HepG2 (cell line): Measurements from ENCODE around the gene PDPK1. TPM values are rescaled to one million over a fixed set of nuclear protein-coding genes. Genes with fewer than 3 reads are reported as not detected.

Source experiments
- EEA1 ChIP-seq: sonication (generic); formaldehyde crosslinking; IDR thresholded peaks from 2 replicates; pipeline ENCODE4 v1.5.1; 2020; ENCODE audit warnings: mild to moderate bottlenecking, missing genetic modification reagents, borderline replicate concordance
- EHMT2 ChIP-seq: fragments of 200-600 bp; sonication (generic); IDR thresholded peaks from 2 replicates; pipeline ENCODE4 v1.7.0; 2017; ENCODE audit warnings: antibody characterized with exemption, low read depth, low read length, borderline replicate concordance
- FOXK1 ChIP-seq: sonication (generic); formaldehyde crosslinking; IDR thresholded peaks from 2 replicates; pipeline ENCODE4 v1.4.0; 2020; ENCODE audit warnings: low read depth, missing genetic modification reagents, borderline replicate concordance
- GABPB1 ChIP-seq: IDR thresholded peaks from 2 replicates; pipeline ENCODE4 v1.6.1; 2016; ENCODE audit warnings: mild to moderate bottlenecking, missing genetic modification reagents, moderate library complexity, missing compliant biosample characterization
- HNF4G ChIP-seq, 2 experiments: sonication (generic) in 1 of 2; formaldehyde crosslinking in 1 of 2; IDR thresholded peaks; 2 replicates each; pipeline versions ENCODE4 v1.4.0 to v1.6.1; 2011 to 2020; ENCODE audit warnings: borderline replicate concordance in 2 of 2, low read depth in 2 of 2, mild to moderate bottlenecking in 2 of 2, low read length in 1 of 2, missing genetic modification reagents in 1 of 2, moderate library complexity in 1 of 2
- HNRNPUL1 ChIP-seq: fragments of 200-400 bp; formaldehyde crosslinking; IDR thresholded peaks from 2 replicates; pipeline ENCODE4 v1.6.1; 2017; ENCODE audit warnings: low read depth, mild to moderate bottlenecking, low read length, moderate library complexity
- JUND ChIP-seq: sonication (generic); formaldehyde crosslinking; IDR thresholded peaks from 2 replicates; pipeline ENCODE4 v1.8.0; 2022; ENCODE audit warnings: mild to moderate bottlenecking, missing genetic modification reagents
- KLF9 ChIP-seq: IDR thresholded peaks from 2 replicates; pipeline ENCODE4 v1.6.1; 2016; ENCODE audit warnings: low read depth
- MAFF ChIP-seq: IDR thresholded peaks from 2 replicates; pipeline ENCODE4 v1.6.1; 2011; ENCODE audit warnings: low read depth, low read length, improper control_type of control experiment
- NR2F1 ChIP-seq, 2 experiments: fragments of 450-650 bp in 1 of 2; formaldehyde crosslinking in 1 of 2; IDR thresholded peaks; 2 replicates each; pipeline versions ENCODE4 v1.5.0 to v1.6.1; 2016 to 2020; ENCODE audit warnings: mild to moderate bottlenecking in 1 of 2, missing compliant biosample characterization in 1 of 2, missing genetic modification reagents in 1 of 2, moderate library complexity in 1 of 2
- POGZ ChIP-seq: sonication (generic); formaldehyde crosslinking; IDR thresholded peaks from 2 replicates; pipeline ENCODE4 v1.4.0; 2020; ENCODE audit warnings: mild to moderate bottlenecking, missing genetic modification reagents
- REL ChIP-seq: sonication (generic); formaldehyde crosslinking; conservative IDR thresholded peaks from 2 replicates; pipeline ENCODE4 v1.8.0; 2022; ENCODE audit warnings: mild to moderate bottlenecking, missing genetic modification reagents, moderate library complexity
- ZBTB20 ChIP-seq: sonication (generic); formaldehyde crosslinking; IDR thresholded peaks from 2 replicates; pipeline ENCODE4 v1.8.1; 2023; ENCODE audit warnings: missing genetic modification reagents, low read depth, mild to moderate bottlenecking, borderline replicate concordance
- ZBTB49 ChIP-seq: sonication (generic); formaldehyde crosslinking; IDR thresholded peaks from 2 replicates; pipeline ENCODE4 v1.4.0; 2020; ENCODE audit warnings: missing genetic modification reagents, borderline replicate concordance
- ZBTB8A ChIP-seq: sonication (generic); formaldehyde crosslinking; IDR thresholded peaks from 2 replicates; pipeline ENCODE4 v1.4.0; 2020; ENCODE audit warnings: mild to moderate bottlenecking, low read depth, missing genetic modification reagents, borderline replicate concordance
- ZEB1 ChIP-seq: IDR thresholded peaks from 2 replicates; pipeline ENCODE4 v1.6.1; 2012; ENCODE audit warnings: mild to moderate bottlenecking, low read depth, inconsistent platforms; ENCODE audit not compliant: insufficient replicate concordance
- ZFP41 ChIP-seq: sonication (generic); formaldehyde crosslinking; IDR thresholded peaks from 2 replicates; pipeline ENCODE4 v1.4.0; 2020; ENCODE audit warnings: mild to moderate bottlenecking, missing genetic modification reagents, borderline replicate concordance
- ZNF552 ChIP-seq: sonication (generic); formaldehyde crosslinking; IDR thresholded peaks from 2 replicates; pipeline ENCODE4 v1.9.0; 2022; ENCODE audit warnings: missing genetic modification reagents, mild to moderate bottlenecking, borderline replicate concordance
- ZNF577 ChIP-seq: sonication (generic); formaldehyde crosslinking; IDR thresholded peaks from 2 replicates; pipeline ENCODE4 v1.4.0; 2020; ENCODE audit warnings: mild to moderate bottlenecking, low read depth, missing genetic modification reagents, borderline replicate concordance
- ZNF891 ChIP-seq: sonication (generic); formaldehyde crosslinking; IDR thresholded peaks from 2 replicates; pipeline ENCODE4 v1.5.0; 2020; ENCODE audit warnings: mild to moderate bottlenecking, missing genetic modification reagents
- polyA plus RNA-seq, 8 experiments: library from polyadenylated mRNA; depleted of rRNA in 3 of 8; stranded (reverse) in 7 of 8; unstranded in 1 of 8; fragments of >200 nt; fragmentation: Illumina TruSeq in 4 of 8; extraction: Trizol in 4 of 8; gene quantifications; 2 replicates each; pipeline versions ENCODE4 v1.2.1 to v1.2.3, GENCODE V29; 2011 to 2016; ENCODE audit warnings: low read depth in 4 of 8, missing spikeins in 1 of 8, mixed read lengths in 1 of 8; ENCODE audit not compliant: insufficient read depth in 1 of 8
- total RNA-seq, 5 experiments: library from RNA; depleted of rRNA; stranded (reverse); fragments of >200 nt; fragmentation: Illumina TruSeq; extraction: Trizol; gene quantifications; 2 replicates each; pipeline ENCODE4 v1.2.3, GENCODE V29; 2016; ENCODE audit warnings: low read depth in 1 of 5
- TF ChIP-seq, protein P1 (sequence below): sonication (generic); formaldehyde crosslinking; IDR thresholded peaks from 2 replicates; pipeline ENCODE4 v1.4.0; 2020; ENCODE audit warnings: mild to moderate bottlenecking, missing genetic modification reagents
- TF ChIP-seq, protein P2 (sequence below): sonication (generic); formaldehyde crosslinking; IDR thresholded peaks from 2 replicates; pipeline ENCODE4 v1.5.0; 2020; ENCODE audit warnings: mild to moderate bottlenecking, low read depth, missing genetic modification reagents, borderline replicate concordance
- TF ChIP-seq, protein P3 (sequence below): sonication (generic); formaldehyde crosslinking; IDR thresholded peaks from 2 replicates; pipeline ENCODE4 v1.4.0; 2020; ENCODE audit warnings: missing genetic modification reagents

The PDPK1 gene
- total and polyA plus RNA-seq, 2 of the 13 experiments (the other 11 are each of a cell fraction or from before 2014, with no cell fraction given), result 59.6 to 129 TPM

DNA sequence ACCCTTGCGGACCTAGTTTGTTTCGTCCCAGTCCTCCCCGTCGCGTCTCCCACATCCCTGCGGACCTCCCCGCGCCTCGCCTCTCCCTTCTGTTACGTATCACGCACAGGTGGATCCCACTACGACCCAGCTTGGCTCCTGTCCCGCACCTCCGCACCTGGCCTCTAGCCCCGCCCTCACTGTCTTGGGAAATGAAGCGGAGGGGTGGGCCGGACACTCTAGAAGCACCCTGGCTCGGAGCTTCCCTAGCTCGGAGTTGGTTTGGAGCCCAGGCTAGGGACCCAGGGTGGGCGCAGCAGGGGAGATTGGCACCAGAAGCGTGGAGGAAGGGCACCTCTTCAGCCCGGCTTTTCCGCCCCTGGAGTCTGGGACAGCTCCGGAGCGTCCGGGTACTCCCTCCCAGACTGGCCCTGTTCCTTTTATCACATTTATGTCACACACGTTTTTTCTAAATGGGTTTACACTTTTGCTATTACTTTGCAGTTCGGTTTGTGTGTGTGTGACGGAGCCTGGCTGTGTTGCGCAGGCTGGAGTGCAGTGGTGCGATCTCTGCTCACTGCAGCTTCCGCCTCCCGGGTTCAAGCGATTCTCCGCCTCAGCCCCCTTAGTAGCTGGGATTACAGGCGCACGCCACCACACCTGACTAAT, 5.2 kb upstream of the PDPK1 start (continued):
- TF ChIP-seq ZEB1, result peak; percentile 94
- no peak for TF ChIP-seq MAFF
- no peak for TF ChIP-seq NR2F1 (CRISPR knock-in tag; IDR thresholded peaks at IDR 0.05)
- TF ChIP-seq REL, result no peak
- no peak for TF ChIP-seq ZFP41 (CRISPR knock-in tag)
- TF ChIP-seq KLF9 (CRISPR knock-in tag), result no peak
- TF ChIP-seq HNRNPUL1, result no peak
- TF ChIP-seq ZNF552 (CRISPR knock-in tag), result 0 out of 2 replicates have a peak, but pooled peaks have one; percentile 37
- peak; percentile 69; the same call in 1 of the 2 replicates for TF ChIP-seq ZBTB20 (CRISPR knock-in tag)
- TF ChIP-seq ZBTB8A (CRISPR knock-in tag), result no peak
- TF ChIP-seq ZNF577 (CRISPR knock-in tag), result no peak
- peak; percentile 36; the same call in 1 of the 2 replicates for TF ChIP-seq GABPB1 (CRISPR knock-in tag)
- TF ChIP-seq, protein P1, sequence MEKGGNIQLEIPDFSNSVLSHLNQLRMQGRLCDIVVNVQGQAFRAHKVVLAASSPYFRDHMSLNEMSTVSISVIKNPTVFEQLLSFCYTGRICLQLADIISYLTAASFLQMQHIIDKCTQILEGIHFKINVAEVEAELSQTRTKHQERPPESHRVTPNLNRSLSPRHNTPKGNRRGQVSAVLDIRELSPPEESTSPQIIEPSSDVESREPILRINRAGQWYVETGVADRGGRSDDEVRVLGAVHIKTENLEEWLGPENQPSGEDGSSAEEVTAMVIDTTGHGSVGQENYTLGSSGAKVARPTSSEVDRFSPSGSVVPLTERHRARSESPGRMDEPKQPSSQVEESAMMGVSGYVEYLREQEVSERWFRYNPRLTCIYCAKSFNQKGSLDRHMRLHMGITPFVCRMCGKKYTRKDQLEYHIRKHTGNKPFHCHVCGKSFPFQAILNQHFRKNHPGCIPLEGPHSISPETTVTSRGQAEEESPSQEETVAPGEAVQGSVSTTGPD (CRISPR knock-in tag), result no peak
- TF ChIP-seq, protein P2, sequence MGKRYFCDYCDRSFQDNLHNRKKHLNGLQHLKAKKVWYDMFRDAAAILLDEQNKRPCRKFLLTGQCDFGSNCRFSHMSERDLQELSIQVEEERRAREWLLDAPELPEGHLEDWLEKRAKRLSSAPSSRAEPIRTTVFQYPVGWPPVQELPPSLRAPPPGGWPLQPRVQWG, result no peak
- TF ChIP-seq ZBTB49 (CRISPR knock-in tag), result no peak
- TF ChIP-seq EEA1, result no peak
- no peak for TF ChIP-seq HNF4G (IDR thresholded peaks at IDR 0.05; ENCODE audit: borderline replicate concordance, low read depth, low read length)
- no peak for TF ChIP-seq HNF4G (CRISPR knock-in tag; IDR thresholded peaks at IDR 0.05; ENCODE audit: borderline replicate concordance, low read depth)
- no peak for TF ChIP-seq EHMT2
- no peak for TF ChIP-seq JUND
- no peak for TF ChIP-seq FOXK1 (CRISPR knock-in tag)
- no peak for TF ChIP-seq POGZ (CRISPR knock-in tag)
- TF ChIP-seq, protein P3, sequence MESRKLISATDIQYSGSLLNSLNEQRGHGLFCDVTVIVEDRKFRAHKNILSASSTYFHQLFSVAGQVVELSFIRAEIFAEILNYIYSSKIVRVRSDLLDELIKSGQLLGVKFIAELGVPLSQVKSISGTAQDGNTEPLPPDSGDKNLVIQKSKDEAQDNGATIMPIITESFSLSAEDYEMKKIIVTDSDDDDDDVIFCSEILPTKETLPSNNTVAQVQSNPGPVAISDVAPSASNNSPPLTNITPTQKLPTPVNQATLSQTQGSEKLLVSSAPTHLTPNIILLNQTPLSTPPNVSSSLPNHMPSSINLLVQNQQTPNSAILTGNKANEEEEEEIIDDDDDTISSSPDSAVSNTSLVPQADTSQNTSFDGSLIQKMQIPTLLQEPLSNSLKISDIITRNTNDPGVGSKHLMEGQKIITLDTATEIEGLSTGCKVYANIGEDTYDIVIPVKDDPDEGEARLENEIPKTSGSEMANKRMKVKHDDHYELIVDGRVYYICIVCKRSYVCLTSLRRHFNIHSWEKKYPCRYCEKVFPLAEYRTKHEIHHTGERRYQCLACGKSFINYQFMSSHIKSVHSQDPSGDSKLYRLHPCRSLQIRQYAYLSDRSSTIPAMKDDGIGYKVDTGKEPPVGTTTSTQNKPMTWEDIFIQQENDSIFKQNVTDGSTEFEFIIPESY (CRISPR knock-in tag), result no peak
- no peak for TF ChIP-seq ZNF891 (CRISPR knock-in tag)
